Subcutaneous abdominal adipose tissue (tissue), 5 donors: ENCODE measurements around the gene ASAP2.

ENCODE experiments used
- H3K27ac ChIP-seq: one replicate; pipeline ENCODE4 v1.7.0; 2013; ENCODE audit warnings: low read depth, mild to moderate bottlenecking, inconsistent platforms, low read length, moderate library complexity
- H3K27me3 ChIP-seq, 5 donors: one replicate each; pipeline ENCODE4 v1.7.0; 2013; ENCODE audit warnings: low read length in 5 of 5, inconsistent platforms in 1 of 5; ENCODE audit not compliant: control insufficient read depth in 5 of 5, insufficient read depth in 4 of 5
- H3K36me3 ChIP-seq, 5 donors: one replicate each; pipeline ENCODE4 v1.7.0; 2013; ENCODE audit warnings: low read length in 5 of 5; ENCODE audit not compliant: control insufficient read depth in 5 of 5, insufficient read depth in 5 of 5
- H3K4me1 ChIP-seq, 5 donors: one replicate each; pipeline ENCODE4 v1.7.0; 2013; ENCODE audit warnings: low read length in 5 of 5, mild to moderate bottlenecking in 3 of 5, moderate library complexity in 1 of 5; ENCODE audit not compliant: control insufficient read depth in 5 of 5, insufficient read depth in 5 of 5
- H3K4me3 ChIP-seq, 5 donors: one replicate each; pipeline ENCODE4 v1.7.0; 2013; ENCODE audit warnings: low read length in 5 of 5, low read depth in 1 of 5
- H3K9ac ChIP-seq, 5 donors: one replicate each; pipeline ENCODE4 v1.7.0; 2013; ENCODE audit warnings: low read length in 5 of 5, mild to moderate bottlenecking in 4 of 5, moderate library complexity in 3 of 5
- H3K9me3 ChIP-seq, 5 donors: one replicate each; pipeline ENCODE4 v1.7.0; 2013; ENCODE audit warnings: low read length in 5 of 5; ENCODE audit not compliant: control insufficient read depth in 5 of 5
- donor health status: healthy.
- donor health status: healthy.
- donor health status: healthy.
- donor health status: healthy.
- donor health status: healthy.

Gene ASAP2

DNA sequence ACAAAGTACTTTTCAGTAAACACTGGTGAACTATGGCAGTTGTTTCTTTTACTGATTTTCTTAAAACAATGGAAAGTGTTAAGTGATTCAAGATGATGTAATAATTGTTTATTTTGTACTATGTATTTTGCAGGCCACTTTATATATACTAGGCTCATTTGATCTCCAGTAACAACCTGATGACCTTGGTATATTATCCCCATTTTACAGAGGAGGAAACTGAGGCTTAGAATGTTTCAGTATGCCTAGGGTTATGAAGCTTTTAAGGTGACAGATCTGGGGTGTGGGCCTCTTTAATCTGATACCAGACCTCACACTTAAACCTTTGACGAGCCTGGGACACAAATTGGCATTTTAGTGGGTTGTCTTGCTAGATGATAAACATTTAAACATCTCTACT, 153.5 kb downstream of the ASAP2 start:
- Histone ChIP-seq H3K36me3 (peaks cover 21 to 83% (median 50%) of the 10 kb centered on the region in 5 donors), H3K9me3 (no peaks in the 10 kb centered on the region), H3K27ac (no peak overlapping the region), H3K4me1 (peaks cover 0 to 14% (median 7%) of the 10 kb centered on the region in 5 donors), H3K27me3 (no peaks in the 10 kb centered on the region), H3K9ac (no peak overlapping the region), H3K4me3 (no peak overlapping the region)

DNA sequence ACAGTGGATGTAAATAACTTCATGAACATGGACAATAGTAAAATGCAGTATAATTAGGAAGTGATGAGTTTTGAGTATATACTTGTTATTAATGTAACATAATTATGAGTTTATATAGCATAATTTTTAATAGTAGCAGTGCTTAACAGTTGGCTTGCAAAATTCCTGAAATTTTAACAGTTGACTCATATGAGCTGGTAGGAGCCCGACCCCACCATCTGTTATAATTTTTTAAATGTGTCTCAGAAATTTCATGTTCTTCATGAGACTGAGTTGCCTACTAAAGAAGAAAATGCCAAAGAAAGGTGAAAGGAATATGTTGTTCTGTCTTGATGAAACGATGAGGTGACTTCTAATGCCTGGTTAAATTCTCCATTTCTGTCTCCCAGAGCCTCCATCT, 154.1 kb downstream of the ASAP2 start:
- Histone ChIP-seq H3K4me1 (peaks cover 0 to 14% (median 7%) of the 10 kb centered on the region in 5 donors), H3K27ac (no peak overlapping the region), H3K9me3 (no peaks in the 10 kb centered on the region), H3K27me3 (no peaks in the 10 kb centered on the region), H3K36me3 (peaks cover 21 to 88% (median 55%) of the 10 kb centered on the region in 5 donors), H3K4me3 (no peak overlapping the region), H3K9ac (no peak overlapping the region)

DNA sequence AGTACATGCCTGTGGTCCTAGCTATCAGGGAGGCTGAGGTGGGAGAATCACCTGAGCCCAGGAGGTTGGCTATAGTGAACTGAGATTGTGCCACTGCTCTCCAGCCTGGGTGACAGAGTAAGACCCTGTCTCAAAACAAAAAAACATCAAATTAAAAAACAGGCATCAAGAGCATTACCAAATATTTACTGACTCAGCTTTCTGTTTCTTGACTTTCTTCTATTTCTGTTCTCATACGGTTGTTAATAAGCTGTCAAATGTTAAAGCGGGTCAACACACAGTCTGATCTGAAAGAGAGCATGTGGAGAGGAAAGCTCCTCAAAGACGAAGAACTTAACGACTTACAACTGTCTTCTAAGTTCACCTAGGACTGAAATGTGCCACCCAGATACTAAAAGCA, 157.8 kb downstream of the ASAP2 start:
- Histone ChIP-seq H3K9ac (no peak overlapping the region), H3K36me3 (peaks cover 14 to 90% (median 66%) of the 10 kb centered on the region in 5 donors), H3K4me3 (no peak overlapping the region), H3K4me1 (no peaks in the 10 kb centered on the region), H3K9me3 (no peaks in the 10 kb centered on the region), H3K27ac (no peak overlapping the region), H3K27me3 (no peaks in the 10 kb centered on the region)

DNA sequence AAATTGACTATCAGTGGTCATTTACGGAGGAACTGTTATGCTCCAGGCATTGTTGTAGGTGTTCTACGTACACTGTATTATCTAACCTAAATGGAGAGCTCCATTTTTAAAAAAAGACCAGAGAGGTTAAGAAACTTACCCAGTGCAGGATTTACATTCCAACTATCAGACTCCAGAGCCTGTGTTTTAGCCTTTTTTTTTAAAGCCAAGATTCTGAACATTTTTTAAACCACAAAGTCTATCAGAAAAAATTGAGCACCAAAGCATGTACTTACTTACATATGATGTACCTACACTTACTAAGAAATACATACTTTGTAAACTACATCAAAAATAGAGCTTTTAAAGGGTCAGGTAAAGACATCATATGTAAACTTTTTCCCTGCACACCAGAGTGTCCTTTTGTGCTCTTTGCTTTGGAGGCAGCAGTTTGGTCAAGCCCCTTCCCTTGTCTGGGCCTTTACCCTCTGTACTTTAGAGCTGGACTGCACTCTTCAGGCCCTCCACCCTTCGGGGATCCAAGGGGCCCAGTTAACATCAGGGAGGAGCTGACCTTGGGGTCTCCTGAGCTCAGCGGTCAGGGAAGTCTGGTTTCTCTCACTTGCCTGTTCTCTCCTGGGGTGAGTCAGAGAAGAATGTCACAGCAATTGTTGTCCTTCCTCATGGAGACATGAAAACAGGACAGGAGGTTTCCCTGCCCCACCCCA, 158.3 kb downstream of the ASAP2 start:
- no peak overlapping the region for H3K9ac ChIP-seq
- peaks cover 9 to 88% (median 64%) of the 10 kb centered on the region in 5 donors for H3K36me3 ChIP-seq
- no peaks in the 10 kb centered on the region for H3K9me3 ChIP-seq
- H3K27me3 ChIP-seq = no peaks in the 10 kb centered on the region
- H3K4me1 ChIP-seq = no peaks in the 10 kb centered on the region
- H3K4me3 ChIP-seq = no peak overlapping the region
- H3K27ac ChIP-seq = no peak overlapping the region

DNA sequence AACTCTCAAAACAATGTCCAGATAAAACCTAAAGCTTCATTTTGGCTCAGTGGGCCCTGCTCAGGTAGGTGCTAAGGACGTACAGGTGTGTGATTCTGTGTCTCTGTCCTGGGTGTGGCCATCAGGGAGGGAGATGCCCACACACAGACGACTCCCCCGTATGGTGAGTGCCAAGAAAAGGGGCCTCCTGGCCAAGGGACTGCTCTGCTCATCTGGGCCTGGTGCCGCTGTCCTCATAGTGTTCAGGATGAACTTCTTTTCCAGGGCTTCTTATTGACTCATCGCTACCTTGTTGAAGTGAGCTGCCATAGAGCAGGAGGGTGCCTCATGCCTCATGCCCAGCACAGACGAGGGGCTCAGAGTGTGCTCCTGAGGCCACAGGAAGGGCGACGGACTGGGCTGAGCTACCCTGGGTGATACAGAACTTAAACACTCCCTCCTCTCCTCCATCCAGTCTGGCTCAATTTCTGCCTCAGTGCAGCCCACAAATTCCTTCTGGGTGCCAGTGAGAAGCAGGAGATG, 158.9 kb downstream of the ASAP2 start:
- Histone ChIP-seq H3K4me1 (no peaks in the 10 kb centered on the region), H3K9ac (no peak overlapping the region), H3K27ac (no peak overlapping the region), H3K4me3 (no peak overlapping the region), H3K27me3 (no peaks in the 10 kb centered on the region), H3K36me3 (peaks cover 9 to 88% (median 69%) of the 10 kb centered on the region in 5 donors), H3K9me3 (no peaks in the 10 kb centered on the region)

DNA sequence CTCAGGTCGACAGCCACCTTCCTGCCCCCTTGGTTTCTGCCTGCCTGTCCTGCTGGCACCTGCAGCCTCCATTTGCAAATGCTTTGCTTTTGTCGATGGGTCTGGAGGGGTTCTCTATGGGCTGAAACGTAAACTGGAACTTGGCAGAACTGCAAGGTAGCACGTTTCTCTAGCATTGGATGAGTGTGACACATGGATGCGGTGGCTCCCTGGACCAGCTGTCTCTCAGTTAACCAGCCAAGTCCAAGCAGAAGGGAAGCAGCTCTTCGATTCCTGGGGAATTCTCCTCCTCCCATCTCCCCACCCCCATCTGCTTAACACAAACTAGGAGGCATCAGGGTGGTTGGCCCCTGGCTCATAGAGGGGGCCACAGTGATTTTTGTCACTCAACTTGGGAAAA, 159.4 kb downstream of the ASAP2 start:
- Histone ChIP-seq H3K4me3 (no peak overlapping the region), H3K27me3 (no peaks in the 10 kb centered on the region), H3K36me3 (peaks cover 9 to 92% (median 73%) of the 10 kb centered on the region in 5 donors), H3K9me3 (no peaks in the 10 kb centered on the region), H3K27ac (no peak overlapping the region), H3K9ac (no peak overlapping the region), H3K4me1 (peaks cover 0 to 2% (median 0%) of the 10 kb centered on the region in 5 donors)

DNA sequence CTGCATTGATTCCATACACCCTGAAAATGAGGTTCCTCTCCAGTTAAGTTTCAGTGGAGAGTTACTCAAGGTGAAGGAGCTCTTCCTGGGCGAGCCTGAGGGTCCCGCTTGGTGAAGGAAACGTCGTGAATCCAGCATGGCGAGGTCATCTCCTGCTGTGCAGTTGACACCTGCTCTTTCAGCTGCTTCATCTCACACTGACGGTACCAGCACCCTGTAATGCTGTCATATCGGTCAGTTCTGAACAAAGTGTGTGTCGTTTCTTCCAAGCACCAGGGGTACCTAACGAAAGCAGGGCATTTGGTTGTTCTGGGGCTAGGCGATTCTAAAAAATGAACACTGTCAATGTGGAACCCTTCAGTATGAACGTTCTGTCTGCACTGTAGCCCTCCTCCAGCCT, 164.1 kb downstream of the ASAP2 start:
- Histone ChIP-seq H3K36me3 (peaks cover 7 to 87% (median 71%) of the 10 kb centered on the region in 5 donors), H3K9ac (no peak overlapping the region), H3K27me3 (no peaks in the 10 kb centered on the region), H3K9me3 (no peaks in the 10 kb centered on the region), H3K4me1 (peaks cover 0 to 19% (median 15%) of the 10 kb centered on the region in 5 donors), H3K27ac (no peak overlapping the region), H3K4me3 (no peak overlapping the region)

DNA sequence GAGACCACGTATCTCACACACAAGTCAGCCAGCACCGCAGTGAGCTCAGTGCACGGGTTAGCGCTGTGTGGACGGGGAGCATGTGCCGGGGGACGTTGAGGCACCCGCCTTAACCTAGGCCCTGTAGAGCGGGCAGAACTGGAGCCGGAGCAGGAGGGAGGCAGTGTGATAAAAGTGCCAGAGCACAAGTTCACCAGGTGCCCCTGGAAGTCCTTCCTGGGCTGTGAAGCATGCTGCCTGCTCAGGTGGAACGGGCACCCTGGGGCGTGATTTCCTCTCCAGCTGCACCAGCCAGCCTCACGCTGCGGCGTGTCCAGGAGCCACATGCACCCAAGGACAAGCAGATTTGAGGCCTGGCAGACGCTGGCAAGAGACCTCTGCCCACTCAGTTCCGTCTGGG, 166.4 kb downstream of the ASAP2 start:
- Histone ChIP-seq H3K4me3 (no peak overlapping the region), H3K36me3 (peaks cover 5 to 78% (median 61%) of the 10 kb centered on the region in 5 donors)

GRCh38 chr2:9373476-9373875, 166.9 kb downstream of the ASAP2 start:
- Histone ChIP-seq H3K36me3 (peaks cover 3 to 78% (median 59%) of the 10 kb centered on the region in 5 donors), H3K4me3 (no peak overlapping the region), H3K27ac (peak overlapping the region; percentile 54), H3K4me1 (peaks cover 10 to 32% (median 30%) of the 10 kb centered on the region in 5 donors), H3K9ac (no peak overlapping the region), H3K9me3 (no peaks in the 10 kb centered on the region), H3K27me3 (peaks cover 0 to 4% (median 0%) of the 10 kb centered on the region in 5 donors)

More for the DNA sequence above, 166.4 kb downstream of the ASAP2 start:
- no peaks in the 10 kb centered on the region for H3K9me3 ChIP-seq
- H3K27me3 ChIP-seq = no peaks in the 10 kb centered on the region
- H3K4me1 ChIP-seq = peaks cover 5 to 28% (median 26%) of the 10 kb centered on the region in 5 donors
- no peak overlapping the region for H3K27ac ChIP-seq
- no peak overlapping the region for H3K9ac ChIP-seq

- H3K9ac ChIP-seq = no peak overlapping the region
- peaks cover 0 to 4% (median 0%) of the 10 kb centered on the region in 5 donors for H3K27me3 ChIP-seq
- H3K4me1 ChIP-seq = peaks cover 17 to 40% (median 37%) of the 10 kb centered on the region in 5 donors
- no peaks in the 10 kb centered on the region for H3K9me3 ChIP-seq
- peaks cover 3 to 74% (median 60%) of the 10 kb centered on the region in 5 donors for H3K36me3 ChIP-seq
- H3K4me3 ChIP-seq = no peak overlapping the region
- H3K27ac ChIP-seq = peak overlapping the region; percentile 54
Observed at GRCh38 chr2:9374071-9374730, 167.6 kb downstream of the ASAP2 start.
